Measurements from ENCODE around the gene SULT1B1. TPM values are rescaled to one million over a fixed set of nuclear protein-coding genes. Genes with fewer than 3 reads are reported as not detected.

SULT1B1 gene
- total and polyA plus RNA-seq, 9 donors: 0.23 to 6.4 (median 0.82) TPM

DNA sequence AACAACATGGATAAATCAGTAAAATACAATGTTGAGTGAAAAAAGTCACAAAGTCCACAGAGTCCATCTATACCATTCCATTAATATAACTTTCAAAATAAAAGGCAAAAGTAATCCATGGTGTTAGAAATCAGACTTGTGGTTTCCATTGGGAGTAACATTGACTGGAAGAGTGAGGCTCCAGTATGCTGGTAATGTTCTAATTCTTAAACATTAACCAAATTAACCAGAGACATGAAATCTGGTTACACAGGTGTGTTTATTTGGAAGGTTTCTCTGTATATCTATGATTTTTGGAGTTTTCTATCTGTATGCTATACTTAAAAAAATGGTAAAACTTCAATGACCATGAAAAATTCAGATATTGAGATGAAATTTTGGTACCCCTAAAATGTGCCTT, 42.6 kb downstream of the SULT1B1 start:
- no peak for TF ChIP-seq EP300 (IDR thresholded peaks at IDR 0.05)
- TF ChIP-seq, protein P1, sequence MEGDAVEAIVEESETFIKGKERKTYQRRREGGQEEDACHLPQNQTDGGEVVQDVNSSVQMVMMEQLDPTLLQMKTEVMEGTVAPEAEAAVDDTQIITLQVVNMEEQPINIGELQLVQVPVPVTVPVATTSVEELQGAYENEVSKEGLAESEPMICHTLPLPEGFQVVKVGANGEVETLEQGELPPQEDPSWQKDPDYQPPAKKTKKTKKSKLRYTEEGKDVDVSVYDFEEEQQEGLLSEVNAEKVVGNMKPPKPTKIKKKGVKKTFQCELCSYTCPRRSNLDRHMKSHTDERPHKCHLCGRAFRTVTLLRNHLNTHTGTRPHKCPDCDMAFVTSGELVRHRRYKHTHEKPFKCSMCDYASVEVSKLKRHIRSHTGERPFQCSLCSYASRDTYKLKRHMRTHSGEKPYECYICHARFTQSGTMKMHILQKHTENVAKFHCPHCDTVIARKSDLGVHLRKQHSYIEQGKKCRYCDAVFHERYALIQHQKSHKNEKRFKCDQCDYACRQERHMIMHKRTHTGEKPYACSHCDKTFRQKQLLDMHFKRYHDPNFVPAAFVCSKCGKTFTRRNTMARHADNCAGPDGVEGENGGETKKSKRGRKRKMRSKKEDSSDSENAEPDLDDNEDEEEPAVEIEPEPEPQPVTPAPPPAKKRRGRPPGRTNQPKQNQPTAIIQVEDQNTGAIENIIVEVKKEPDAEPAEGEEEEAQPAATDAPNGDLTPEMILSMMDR (IDR thresholded peaks at IDR 0.05): no peak
- TF ChIP-seq POLR2A (IDR thresholded peaks at IDR 0.05): no peak
- intact Hi-C loops (cut with DNase I): no loop called here
- Histone ChIP-seq H3K4me1 (ENCODE audit: insufficient read depth) (no peaks in the 10 kb centered on the region), H3K27me3 (peaks cover 2% of the 10 kb centered on the region), H3K4me3 (no peak overlapping the region), H3K36me3 (no peaks in the 10 kb centered on the region), H3K9me3 (no peaks in the 10 kb centered on the region), H3K27ac (no peak overlapping the region)
- DNase-seq: no peak

DNA sequence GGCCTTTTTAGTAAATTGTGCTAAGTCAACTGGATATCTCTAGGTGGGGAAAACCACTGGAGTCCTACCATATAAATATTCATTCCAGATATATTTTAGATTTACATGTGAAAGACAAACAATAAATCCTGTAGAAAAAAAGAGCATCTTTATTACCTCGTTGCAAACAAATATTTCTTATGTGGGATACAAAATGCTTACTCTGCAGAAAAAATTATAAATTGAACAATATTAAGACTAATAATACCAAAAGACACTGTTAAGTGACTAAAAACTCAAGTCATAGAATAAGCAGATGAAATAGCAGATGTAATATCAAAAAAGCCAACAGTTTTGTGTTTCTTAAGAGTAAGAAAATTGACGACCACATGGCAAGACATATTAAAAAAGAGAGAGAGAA, 43.8 kb downstream of the SULT1B1 start:
- WGBS, 3 donors: 78 to 87% (median 81%) methylated on average over 2 of the region's 2 CpGs
- Histone ChIP-seq H3K4me1 (ENCODE audit: insufficient read depth) (no peaks in the 10 kb centered on the region), H3K27ac (no peak overlapping the region), H3K9me3 (no peaks in the 10 kb centered on the region), H3K27me3 (peaks cover 2% of the 10 kb centered on the region), H3K4me3 (no peak overlapping the region), H3K36me3 (no peaks in the 10 kb centered on the region)
- DNase-seq: no peak
- TF ChIP-seq POLR2A (IDR thresholded peaks at IDR 0.05) (no peak), EP300 (IDR thresholded peaks at IDR 0.05) (no peak)
- TF ChIP-seq, protein P1 (IDR thresholded peaks at IDR 0.05): no peak
- intact Hi-C loops (cut with DNase I): no loop called here

DNA sequence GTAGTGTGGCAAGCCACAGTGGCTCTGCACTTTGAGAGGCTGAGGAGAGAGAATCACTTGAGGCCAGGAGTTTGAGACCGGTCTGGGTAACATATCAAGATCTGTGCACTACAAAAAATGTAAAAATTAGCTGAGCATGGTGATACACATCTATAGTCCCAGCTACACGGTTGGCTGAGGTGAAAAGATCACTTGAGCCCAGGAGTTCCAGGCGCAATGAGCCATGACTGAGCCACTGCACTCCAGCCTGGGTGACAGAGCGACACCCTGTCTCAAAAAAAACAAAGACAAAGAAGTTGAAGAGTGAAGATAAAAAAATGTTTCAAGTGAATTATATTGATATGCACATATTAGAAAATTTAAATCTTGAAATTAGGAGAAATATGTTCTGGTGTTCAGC, 46.3 kb downstream of the SULT1B1 start:
- Histone ChIP-seq H3K36me3 (no peaks in the 10 kb centered on the region), H3K27me3 (peaks cover 2% of the 10 kb centered on the region), H3K27ac (no peak overlapping the region), H3K4me3 (no peak overlapping the region), H3K4me1 (ENCODE audit: insufficient read depth) (no peaks in the 10 kb centered on the region), H3K9me3 (no peaks in the 10 kb centered on the region)
- no peak for DNase-seq
- intact Hi-C loops (cut with DNase I): no loop called here
- 61 to 70% (median 62%) methylated on average over 4 of the region's 4 CpGs for WGBS, 3 donors
- TF ChIP-seq EP300 (IDR thresholded peaks at IDR 0.05) (no peak), POLR2A (IDR thresholded peaks at IDR 0.05) (no peak)
- TF ChIP-seq, protein P1 (IDR thresholded peaks at IDR 0.05): no peak

DNA sequence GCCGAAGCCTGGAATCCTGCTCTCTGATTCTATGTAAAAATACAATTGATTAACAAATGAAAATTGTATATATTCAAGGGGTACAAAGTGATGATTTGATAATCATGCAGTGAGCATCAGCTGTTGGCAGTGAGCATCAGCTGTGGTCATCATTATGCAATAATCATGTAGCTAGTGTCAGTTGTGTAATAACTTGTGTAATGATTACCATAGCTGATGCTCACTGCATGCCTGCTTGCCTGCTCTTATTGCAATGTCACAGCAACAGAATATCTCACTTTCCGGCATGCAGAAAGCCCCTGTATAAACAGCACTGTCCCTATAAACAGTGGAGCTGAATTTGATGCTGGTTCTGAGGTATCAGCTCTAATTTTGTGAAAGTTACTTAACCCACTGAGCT, 46.8 kb downstream of the SULT1B1 start:
- 85 to 93% (median 87%) methylated on average over 2 of the region's 2 CpGs for WGBS, 3 donors
- intact Hi-C loops (cut with DNase I): no loop called here
- peaks cover 2% of the 10 kb centered on the region for H3K27me3 ChIP-seq
- H3K9me3 ChIP-seq: no peaks in the 10 kb centered on the region
- H3K4me3 ChIP-seq: no peak overlapping the region
- H3K27ac ChIP-seq: no peak overlapping the region
- TF ChIP-seq POLR2A (IDR thresholded peaks at IDR 0.05) (no peak), EP300 (IDR thresholded peaks at IDR 0.05) (no peak)
- TF ChIP-seq, protein P1 (IDR thresholded peaks at IDR 0.05): no peak
- no peaks in the 10 kb centered on the region for H3K4me1 ChIP-seq (ENCODE audit: insufficient read depth)
- DNase-seq: no peak
- H3K36me3 ChIP-seq: no peaks in the 10 kb centered on the region

DNA sequence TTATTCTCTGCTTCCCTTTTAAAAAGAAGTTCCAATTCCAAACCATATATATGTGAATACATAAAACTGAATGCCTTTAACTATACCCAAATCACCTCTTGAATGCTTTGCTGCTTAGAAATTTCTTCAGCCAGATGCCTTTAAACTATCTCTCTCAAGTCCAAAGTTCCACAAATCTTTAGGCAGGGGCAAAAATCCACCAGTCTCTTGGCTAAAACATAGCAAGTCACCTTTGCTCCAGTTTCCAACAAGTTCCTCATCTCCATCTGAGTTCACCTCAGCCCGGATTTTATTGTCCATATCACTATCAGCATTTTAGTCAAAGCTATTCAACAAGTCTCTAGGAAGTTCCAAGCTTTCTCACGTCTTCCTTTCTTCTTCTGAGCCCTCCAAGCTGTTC, 49.8 kb downstream of the SULT1B1 start:
- Histone ChIP-seq H3K36me3 (no peaks in the 10 kb centered on the region), H3K27ac (no peak overlapping the region), H3K9me3 (no peaks in the 10 kb centered on the region), H3K4me1 (ENCODE audit: insufficient read depth) (no peaks in the 10 kb centered on the region), H3K27me3 (no peaks in the 10 kb centered on the region), H3K4me3 (no peak overlapping the region)
- intact Hi-C loops (cut with DNase I): no loop called here
- 64 to 88% (median 79%) methylated on average over 2 of the region's 2 CpGs for WGBS, 3 donors
- TF ChIP-seq POLR2A (IDR thresholded peaks at IDR 0.05) (no peak), EP300 (IDR thresholded peaks at IDR 0.05) (no peak)
- TF ChIP-seq, protein P1 (IDR thresholded peaks at IDR 0.05): no peak
- no peak for DNase-seq
